Measurements from ENCODE around the gene TOP3B. TPM values are rescaled to one million over a fixed set of nuclear protein-coding genes. Genes with fewer than 3 reads are reported as not detected.

The TOP3B gene
- total RNA-seq, 4 donors from 2014 or later, result 8.9 to 24.9 (median 18.6) TPM

DNA sequence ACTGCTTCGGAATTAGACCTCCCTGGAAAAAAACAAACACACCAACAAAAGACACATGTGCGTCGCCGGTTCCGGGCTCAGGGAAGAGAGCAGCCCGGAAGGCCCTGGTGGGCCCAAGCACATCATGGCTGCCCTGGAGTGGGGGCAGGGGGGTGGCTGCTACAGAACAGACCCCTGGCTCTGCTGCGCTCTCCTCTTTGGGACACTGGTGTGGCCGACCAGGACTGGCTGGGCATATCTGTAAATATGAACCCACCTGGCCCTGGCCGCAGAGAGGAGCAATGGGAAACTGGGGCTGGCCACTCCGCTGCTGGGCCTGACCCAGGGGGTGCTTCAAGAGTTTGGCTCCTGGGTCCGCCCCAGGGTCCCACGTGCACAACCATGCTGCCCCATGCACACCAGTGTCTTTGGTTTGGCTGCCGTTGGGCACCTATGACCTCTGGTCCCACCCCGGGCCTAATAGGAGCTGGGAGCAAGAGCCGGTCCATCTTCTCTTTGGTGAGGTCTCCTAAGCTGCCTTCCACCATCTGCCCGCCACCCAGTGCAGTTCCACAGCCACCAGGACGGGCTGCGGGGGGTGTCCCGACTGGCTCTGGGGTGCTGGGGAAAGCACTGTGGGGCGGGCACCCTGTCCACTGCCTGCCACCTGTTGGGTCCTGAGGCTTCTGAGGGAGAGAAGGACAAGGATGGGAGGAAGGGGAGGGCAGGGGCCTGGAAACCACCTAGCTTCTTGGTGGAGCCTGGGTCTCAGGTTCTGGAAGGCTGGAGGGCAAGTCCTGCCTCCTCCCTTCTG, 60.0 kb downstream of the TOP3B start:
- H3K4me1 ChIP-seq, result peaks cover 0 to 3% (median 0%) of the 10 kb centered on the region in 3 donors
- no peaks in the 10 kb centered on the region for H3K9me3 ChIP-seq
- no peak overlapping the region for H3K4me3 ChIP-seq
- ATAC-seq, result no peak
- no peak overlapping the region for H3K27ac ChIP-seq
- WGBS, 2 donors (ENCODE audit: low coverage in 1 of 2), result 72 to 98% methylated on average over 3 to 8 of the region's 20 CpGs
- TF ChIP-seq POLR2AphosphoS5 (IDR thresholded peaks at IDR 0.05) (no peak), EP300 (IDR thresholded peaks at IDR 0.05) (no peak), POLR2A (IDR thresholded peaks at IDR 0.05) (no peak)
- TF ChIP-seq, protein P1, sequence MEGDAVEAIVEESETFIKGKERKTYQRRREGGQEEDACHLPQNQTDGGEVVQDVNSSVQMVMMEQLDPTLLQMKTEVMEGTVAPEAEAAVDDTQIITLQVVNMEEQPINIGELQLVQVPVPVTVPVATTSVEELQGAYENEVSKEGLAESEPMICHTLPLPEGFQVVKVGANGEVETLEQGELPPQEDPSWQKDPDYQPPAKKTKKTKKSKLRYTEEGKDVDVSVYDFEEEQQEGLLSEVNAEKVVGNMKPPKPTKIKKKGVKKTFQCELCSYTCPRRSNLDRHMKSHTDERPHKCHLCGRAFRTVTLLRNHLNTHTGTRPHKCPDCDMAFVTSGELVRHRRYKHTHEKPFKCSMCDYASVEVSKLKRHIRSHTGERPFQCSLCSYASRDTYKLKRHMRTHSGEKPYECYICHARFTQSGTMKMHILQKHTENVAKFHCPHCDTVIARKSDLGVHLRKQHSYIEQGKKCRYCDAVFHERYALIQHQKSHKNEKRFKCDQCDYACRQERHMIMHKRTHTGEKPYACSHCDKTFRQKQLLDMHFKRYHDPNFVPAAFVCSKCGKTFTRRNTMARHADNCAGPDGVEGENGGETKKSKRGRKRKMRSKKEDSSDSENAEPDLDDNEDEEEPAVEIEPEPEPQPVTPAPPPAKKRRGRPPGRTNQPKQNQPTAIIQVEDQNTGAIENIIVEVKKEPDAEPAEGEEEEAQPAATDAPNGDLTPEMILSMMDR (IDR thresholded peaks at IDR 0.05), result no peak
- H3K36me3 ChIP-seq, result peaks cover 0 to 85% of the 10 kb centered on the region in 2 donors
- H3K27me3 ChIP-seq, result no peaks in the 10 kb centered on the region

DNA sequence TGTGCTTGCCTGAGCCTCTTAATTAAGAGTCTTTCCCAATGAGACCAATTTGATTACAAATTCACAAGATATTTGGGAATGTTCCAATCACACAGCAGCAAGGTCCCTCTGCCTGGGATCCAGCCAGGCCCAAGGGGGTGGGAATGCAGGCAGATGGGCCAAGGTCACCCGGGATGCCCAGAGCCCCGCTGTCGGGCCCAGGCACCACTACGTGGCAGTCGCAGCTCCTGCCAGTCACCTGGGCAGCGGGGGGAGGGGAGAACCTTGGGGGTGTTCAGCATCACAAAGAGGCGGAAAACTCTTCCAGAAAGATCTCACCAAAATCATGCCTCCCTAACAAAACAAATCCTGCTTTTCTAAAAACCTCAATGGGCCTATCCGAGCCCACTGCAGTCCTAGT, 60.9 kb downstream of the TOP3B start:
- Histone ChIP-seq H3K4me3 (no peak overlapping the region), H3K36me3 (peaks cover 0 to 76% of the 10 kb centered on the region in 2 donors), H3K4me1 (peaks cover 0 to 11% (median 7%) of the 10 kb centered on the region in 3 donors), H3K9me3 (no peaks in the 10 kb centered on the region), H3K27ac (no peak overlapping the region), H3K27me3 (no peaks in the 10 kb centered on the region)
- TF ChIP-seq, protein P1 (IDR thresholded peaks at IDR 0.05), result no peak
- TF ChIP-seq EP300 (IDR thresholded peaks at IDR 0.05) (no peak), POLR2A (IDR thresholded peaks at IDR 0.05) (no peak), POLR2AphosphoS5 (IDR thresholded peaks at IDR 0.05) (no peak)
- no peak for ATAC-seq
- 92% methylated on average over 2 of the region's 8 CpGs; no CpG with 5 or more reads in 1 of the 2 donors for WGBS, 2 donors (ENCODE audit: low coverage in 1 of 2)

DNA sequence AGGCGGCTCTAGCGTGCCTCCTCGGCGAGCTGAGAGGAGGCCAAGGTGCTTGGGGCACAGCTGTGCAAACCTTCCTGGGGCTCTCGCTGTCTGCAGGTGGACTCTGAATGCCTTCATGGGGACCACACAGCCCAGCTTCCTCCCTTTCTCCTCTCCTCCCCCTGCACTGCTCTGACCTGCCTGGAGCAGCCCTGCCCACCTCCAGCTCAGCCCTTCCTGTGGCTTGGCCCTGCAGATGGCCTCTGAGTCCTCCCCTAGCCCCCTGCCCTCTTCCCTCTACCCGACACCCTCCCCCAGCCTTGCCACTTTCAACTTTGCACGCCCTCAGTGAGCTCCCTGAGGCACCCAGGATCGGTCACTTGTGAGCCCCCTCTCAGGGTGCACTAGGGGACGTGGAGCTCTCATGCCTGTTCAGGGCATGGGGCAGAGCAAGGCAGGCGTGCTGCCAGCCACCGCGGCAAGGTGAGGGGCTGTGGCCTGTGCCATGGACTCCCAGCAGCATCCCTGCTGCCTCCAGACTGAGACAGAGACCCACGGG, 61.3 kb downstream of the TOP3B start:
- Histone ChIP-seq H3K27me3 (no peaks in the 10 kb centered on the region), H3K4me3 (no peak overlapping the region), H3K4me1 (peaks cover 0 to 13% (median 7%) of the 10 kb centered on the region in 3 donors), H3K27ac (no peak overlapping the region), H3K36me3 (peaks cover 0 to 71% of the 10 kb centered on the region in 2 donors), H3K9me3 (no peaks in the 10 kb centered on the region)
- TF ChIP-seq POLR2AphosphoS5 (IDR thresholded peaks at IDR 0.05) (no peak), POLR2A (IDR thresholded peaks at IDR 0.05) (no peak), EP300 (IDR thresholded peaks at IDR 0.05) (no peak)
- TF ChIP-seq, protein P1 (IDR thresholded peaks at IDR 0.05), result no peak
- no peak for ATAC-seq
- WGBS, 2 donors (ENCODE audit: low coverage in 1 of 2), result 60% methylated on average over 2 of the region's 13 CpGs; no CpG with 5 or more reads in 1 of the 2 donors

DNA sequence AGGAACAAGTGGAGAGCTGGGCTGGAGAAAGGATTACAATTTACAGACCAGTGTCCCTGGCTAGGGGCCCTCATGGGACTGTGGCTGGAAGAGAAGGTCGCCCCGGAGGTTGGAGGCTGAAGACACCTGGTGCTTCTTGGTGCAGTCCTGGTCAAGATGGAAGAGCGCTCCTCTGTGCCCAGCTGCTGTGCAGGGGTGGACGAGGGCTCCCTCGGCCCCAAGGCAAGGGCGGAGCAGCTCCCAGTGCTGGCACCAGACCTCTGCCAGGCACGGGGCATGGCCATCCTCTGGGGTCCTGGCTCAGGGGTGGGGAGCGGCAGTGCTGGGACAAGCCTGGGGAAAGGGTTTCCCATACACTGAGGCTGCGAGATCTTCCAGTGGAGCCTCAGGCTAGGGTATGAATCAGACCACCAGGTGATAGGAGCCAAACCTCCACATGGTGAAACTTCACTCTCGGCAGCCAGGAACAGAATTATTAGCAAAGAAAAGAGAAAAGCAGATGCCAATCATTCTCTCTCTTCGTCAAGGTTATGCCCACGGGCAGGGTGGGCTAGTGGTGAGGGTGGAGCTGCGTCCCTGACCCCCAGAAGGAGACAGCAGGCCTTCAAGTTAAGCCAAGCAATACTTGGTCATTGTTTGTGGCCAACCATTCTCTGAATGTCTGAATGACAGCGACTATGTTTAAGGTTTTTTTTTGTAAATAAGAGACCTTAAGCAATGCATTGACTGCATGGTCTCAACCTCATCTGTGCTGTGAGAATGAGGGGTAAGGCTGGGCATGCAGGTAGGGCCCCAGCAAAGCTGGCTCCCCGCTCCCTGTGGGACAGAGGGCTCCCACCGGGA, 62.0 kb downstream of the TOP3B start:
- peaks cover 0 to 65% of the 10 kb centered on the region in 2 donors for H3K36me3 ChIP-seq
- no peak overlapping the region for H3K27ac ChIP-seq
- H3K9me3 ChIP-seq, result no peaks in the 10 kb centered on the region
- no peak overlapping the region for H3K4me3 ChIP-seq
- no peak for ATAC-seq
- H3K27me3 ChIP-seq, result no peaks in the 10 kb centered on the region
- WGBS, 2 donors (ENCODE audit: low coverage in 1 of 2), result 58 to 74% methylated on average over 3 to 5 of the region's 16 CpGs
- TF ChIP-seq EP300 (IDR thresholded peaks at IDR 0.05), result no peak
- no peak for TF ChIP-seq POLR2AphosphoS5 (IDR thresholded peaks at IDR 0.05)
- TF ChIP-seq POLR2A (IDR thresholded peaks at IDR 0.05), result no peak
- TF ChIP-seq, protein P1 (IDR thresholded peaks at IDR 0.05), result no peak
- H3K4me1 ChIP-seq, result peaks cover 0 to 13% (median 7%) of the 10 kb centered on the region in 3 donors
